Gastrocnemius medialis (tissue), 4 donors: ENCODE measurements around the gene RPS15A.

Experiments used
- CTCF ChIP-seq, 5 experiments: fragments of 450-650 bp in 3 of 5; fragments of 200-600 bp in 2 of 5; sonication (generic) in 2 of 5; IDR thresholded peaks in 4 of 5; conservative IDR thresholded peaks in 1 of 5; 1 replicate in 4 of 5; 2 replicates in 1 of 5; pipeline ENCODE4 v1.5.1; 2016 to 2019; ENCODE audit warnings: antibody characterized with exemption in 5 of 5, mild to moderate bottlenecking in 3 of 5, moderate library complexity in 3 of 5
- POLR2A ChIP-seq, 2 donors: fragments of 450-650 bp; IDR thresholded peaks; one replicate each; pipeline ENCODE4 v1.6.1; 2017; ENCODE audit warnings: antibody characterized with exemption in 2 of 2, mild to moderate bottlenecking in 2 of 2, moderate library complexity in 2 of 2

DNA sequence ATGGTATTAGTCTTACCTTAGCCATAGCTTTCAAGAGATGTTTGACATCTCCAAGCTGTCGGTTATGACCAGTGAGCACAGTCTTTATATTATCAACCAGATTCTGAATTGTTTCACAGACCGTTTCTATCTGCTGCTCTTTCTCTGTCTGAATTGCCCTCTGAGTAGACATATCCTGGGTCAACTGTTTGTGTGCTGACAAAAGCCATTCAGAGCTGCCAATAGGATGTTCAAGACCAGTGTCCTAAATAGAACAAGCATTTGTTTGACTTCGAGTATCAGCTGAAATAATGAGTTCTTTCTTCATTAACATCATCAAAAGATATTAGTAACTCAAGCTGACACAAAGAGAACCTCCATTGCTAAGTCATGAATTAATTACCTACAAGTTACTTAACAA is 26.2 kb upstream of the RPS15A start:
- TF ChIP-seq CTCF (IDR thresholded peaks at IDR 0.05 in 4 of 5, conservative IDR thresholded peaks at IDR 0.05 in 1 of 5) = no peak
- no peak for TF ChIP-seq POLR2A (IDR thresholded peaks at IDR 0.05)
